Fibroblast of the aortic adventitia (primary cell): ENCODE results near the gene HMX3. TPM values are rescaled to one million over a fixed set of nuclear protein-coding genes. Genes with fewer than 3 reads are reported as not detected.
"Not testable (repeated sequence)": the region's sequence is repeated elsewhere in the genome, so short reads cannot be mapped to it uniquely, and the experiment has no call there.

Source experiments
- DNase-seq: peaks from one replicate; pipeline ENCODE4 v3.0.0-alpha.2; 2010; ENCODE audit warnings: low read depth
- H3K4me3 ChIP-seq: 2 replicates; pipeline ENCODE4 v1.5.1; 2011; ENCODE audit warnings: low read depth, mild to moderate bottlenecking, control low read depth, low read length, moderate library complexity
- CTCF ChIP-seq: IDR thresholded peaks from 2 replicates; pipeline ENCODE4 v1.5.1; 2011; ENCODE audit warnings: mild to moderate bottlenecking, low read length, control low read depth, inconsistent platforms; ENCODE audit not compliant: insufficient read depth
- total RNA-seq: library from RNA; depleted of rRNA; stranded (reverse); fragments of >200 nt; gene quantifications from 2 replicates; pipeline ENCODE4 v1.2.3, GENCODE V29; 2012; ENCODE audit warnings: low replicate concordance

The HMX3 gene
- total RNA-seq, 1 donor = not detected

GRCh38 chr10:123160311-123160980 is 24.7 kb downstream of the HMX3 start:
- TF ChIP-seq CTCF = no peak
- no peak overlapping the region for H3K4me3 ChIP-seq
- no peak for DNase-seq

- no peak for TF ChIP-seq CTCF
- no peak for DNase-seq
These were observed 28.5 kb downstream of the HMX3 start for GRCh38 chr10:123164319-123164718.

GRCh38 chr10:123165445-123166072 is 29.8 kb downstream of the HMX3 start:
- no peak for TF ChIP-seq CTCF
- no peak for DNase-seq
- no peak overlapping the region for H3K4me3 ChIP-seq

More at GRCh38 chr10:123164319-123164718, 28.5 kb downstream of the HMX3 start:
- no peak overlapping the region for H3K4me3 ChIP-seq

- TF ChIP-seq CTCF = no peak
- no peak for DNase-seq
- H3K4me3 ChIP-seq = no peak overlapping the region
These were observed 30.8 kb downstream of the HMX3 start for GRCh38 chr10:123166618-123167017.

GRCh38 chr10:123170961-123171360 is 35.2 kb downstream of the HMX3 start:
- no peak for DNase-seq
- TF ChIP-seq CTCF = no peak
- H3K4me3 ChIP-seq = no peak overlapping the region

GRCh38 chr10:123171616-123172015 is 35.8 kb downstream of the HMX3 start:
- DNase-seq, H3K4me3 ChIP-seq: not testable (repeated sequence)

GRCh38 chr10:123175389-123176387 is 39.9 kb downstream of the HMX3 start:
- no peak for TF ChIP-seq CTCF
- no peak overlapping the region for H3K4me3 ChIP-seq
- DNase-seq = no peak

GRCh38 chr10:123178390-123178789 is 42.6 kb downstream of the HMX3 start:
- not testable (repeated sequence) for DNase-seq, H3K4me3 ChIP-seq
